ENCODE measurements around the gene CDK11B.

CDK11B gene

GRCh38 chr1:1616045-1616790 is 42.6 kb downstream of the CDK11B start:
- no peak for DNase-seq (ENCODE audit: low read depth in 2 of 2)

GRCh38 chr1:1615256-1616044 is 43.4 kb downstream of the CDK11B start, which contains the start of gene MIB2:
Gene MIB2 (plus strand): TSS chr1:1615500. CDS start chr1:1623453, 7,953 bp downstream.
- DNase-seq (ENCODE audit: low read depth in 2 of 2), result peak; percentile 93 to 98

- no peak for DNase-seq (ENCODE audit: low read depth in 2 of 2)
Measured at GRCh38 chr1:1614954-1615255, 43.9 kb downstream of the CDK11B start.

- peak in 1 of 2 donors; percentile 33 for DNase-seq (ENCODE audit: low read depth in 2 of 2)
Measured at GRCh38 chr1:1614204-1614953, 44.4 kb downstream of the CDK11B start.

DNA sequence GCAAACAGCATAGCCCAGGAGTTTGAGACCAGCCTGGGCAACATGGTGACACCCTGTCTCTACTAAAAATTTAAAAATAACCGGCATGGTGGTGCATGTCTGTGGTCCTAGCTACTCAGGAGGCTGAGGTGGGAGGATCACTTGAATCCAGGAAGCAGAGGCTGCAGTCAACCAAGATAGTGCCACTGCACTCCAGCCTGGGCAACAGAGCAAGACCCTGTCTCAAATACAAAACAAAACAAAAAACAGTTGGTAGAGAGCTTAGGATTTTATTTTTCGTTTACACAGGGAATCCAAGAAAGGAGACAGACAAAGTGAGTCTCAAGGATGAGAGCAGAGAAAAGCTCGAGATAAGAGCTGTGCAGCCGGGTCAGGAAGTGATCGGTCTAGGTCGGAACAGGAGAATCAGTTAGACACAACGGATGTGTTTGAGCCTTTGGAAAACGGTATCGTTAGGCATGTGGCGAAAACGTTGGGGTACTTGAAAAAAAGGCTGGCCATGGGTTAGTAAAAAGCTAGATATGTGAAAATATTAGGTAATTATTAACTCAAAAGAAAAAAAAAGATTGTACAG is 45.2 kb downstream of the CDK11B start:
- DNase-seq (ENCODE audit: low read depth in 2 of 2), result no peak

DNA sequence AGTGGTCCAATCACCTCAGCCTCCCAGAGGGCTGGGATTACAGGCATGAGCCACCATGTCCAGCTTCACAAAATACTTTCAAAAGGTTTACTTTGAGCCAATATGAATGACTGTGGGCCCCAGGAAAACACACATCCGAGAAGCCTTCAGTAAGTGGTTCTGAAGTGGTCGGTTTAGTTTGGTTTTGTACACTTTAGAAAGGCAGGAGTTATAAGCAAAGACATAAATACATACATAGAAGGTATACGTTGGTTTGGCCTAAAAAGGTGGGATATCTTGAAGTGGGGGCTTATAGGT is 46.8 kb downstream of the CDK11B start:
- no peak for DNase-seq (ENCODE audit: low read depth in 2 of 2)

DNA sequence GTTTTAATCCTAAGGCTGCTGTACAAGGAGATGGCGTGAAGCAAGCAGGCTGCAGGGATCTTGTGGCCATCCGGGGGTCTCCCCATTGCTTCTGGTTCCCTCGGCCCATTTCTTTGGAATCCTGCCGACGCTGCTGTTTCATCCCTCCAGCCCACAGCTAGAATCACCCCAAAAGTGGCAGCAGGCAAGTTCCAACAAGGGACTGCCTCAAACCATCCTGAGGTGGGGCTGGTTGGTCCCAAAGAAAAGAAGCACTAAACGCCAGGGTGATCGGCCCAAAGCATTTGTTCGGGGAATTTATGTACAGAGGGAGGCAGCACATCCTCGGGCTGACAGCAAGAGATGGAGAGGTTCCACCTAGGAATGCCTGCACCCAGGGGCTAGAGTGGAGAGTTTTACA is 48.0 kb downstream of the CDK11B start:
- no peak for DNase-seq (ENCODE audit: low read depth in 2 of 2)

- no peak for DNase-seq (ENCODE audit: low read depth in 2 of 2)
Measured at GRCh38 chr1:1609822-1610485, 48.9 kb downstream of the CDK11B start.

GRCh38 chr1:1606232-1606631 is 52.6 kb downstream of the CDK11B start:
- no peak for DNase-seq (ENCODE audit: low read depth in 2 of 2)

GRCh38 chr1:1605724-1606123 is 53.1 kb downstream of the CDK11B start:
- no peak for DNase-seq (ENCODE audit: low read depth in 2 of 2)

DNA sequence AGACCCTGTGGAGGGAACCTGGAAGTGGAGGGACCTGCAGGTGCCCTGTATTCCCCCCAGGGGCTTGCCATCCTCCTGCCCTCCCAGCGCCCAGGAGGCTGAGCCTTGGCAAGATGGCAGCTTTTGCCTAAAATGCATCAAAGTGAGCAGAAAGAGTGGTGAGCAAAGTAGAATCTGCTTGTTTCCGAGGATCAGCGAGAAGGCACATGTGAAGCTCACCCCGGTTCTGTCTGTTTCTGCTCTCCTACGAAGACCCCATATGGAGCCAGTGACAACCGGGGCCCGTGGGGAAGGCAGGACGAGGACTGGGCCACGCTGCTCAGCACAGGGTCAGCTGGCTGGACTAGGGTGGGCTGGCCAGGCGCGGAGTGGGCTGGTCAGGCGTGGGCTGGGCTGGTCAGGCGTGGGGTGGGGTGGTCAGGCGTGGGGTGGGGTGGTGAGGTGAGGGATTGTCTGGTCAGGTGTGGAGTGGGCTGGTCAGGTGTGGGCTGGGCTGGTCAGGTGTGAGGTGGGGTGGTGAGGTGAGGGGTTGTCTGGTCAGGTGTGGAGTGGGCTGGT is 53.7 kb downstream of the CDK11B start:
- DNase-seq (ENCODE audit: low read depth in 2 of 2), result no peak

- no peak for DNase-seq (ENCODE audit: low read depth in 2 of 2)
Measured at GRCh38 chr1:1604374-1605033, 54.3 kb downstream of the CDK11B start.

GRCh38 chr1:1603671-1604373 is 55.0 kb downstream of the CDK11B start:
- no peak for DNase-seq (ENCODE audit: low read depth in 2 of 2)

GRCh38 chr1:1602968-1603506 is 55.8 kb downstream of the CDK11B start:
- DNase-seq (ENCODE audit: low read depth in 2 of 2), result no peak

GRCh38 chr1:1602304-1602967 is 56.4 kb downstream of the CDK11B start:
- DNase-seq (ENCODE audit: low read depth in 2 of 2), result no peak

- DNase-seq (ENCODE audit: low read depth in 2 of 2), result no peak
Measured at GRCh38 chr1:1601564-1602303, 57.1 kb downstream of the CDK11B start.

- no peak for DNase-seq (ENCODE audit: low read depth in 2 of 2)
Measured at GRCh38 chr1:1600861-1601563, 57.8 kb downstream of the CDK11B start.

All from stimulated activated CD4-positive, alpha-beta T cell treated with anti-CD3 and anti-CD28 coated beads, Interleukin-1b, Interleukin-23, amount 100 ng/mL, for 1 hour (primary cell).